Loucy (cell line): Measurements from ENCODE around the gene SDC3.
"Not testable (repeated sequence)": the region's sequence is repeated elsewhere in the genome, so short reads cannot be mapped to it uniquely, and the experiment has no call there.

Source experiments
- H2AFZ ChIP-seq: fragments of 200-600 bp; sonication (generic); 2 replicates; pipeline ENCODE4 v1.6.0; 2016; ENCODE audit warnings: antibody characterized with exemption, mild to moderate bottlenecking, low read length, moderate library complexity
- H3F3A ChIP-seq: fragments of 200-600 bp; 2 replicates; pipeline ENCODE4 v1.6.0; 2016; ENCODE audit warnings: antibody characterized with exemption, low read depth, mild to moderate bottlenecking
- H3K27me3 ChIP-seq: fragments of 200-600 bp; sonication (generic); 2 replicates; pipeline ENCODE4 v1.6.1; 2014; ENCODE audit warnings: low read length, mild to moderate bottlenecking; ENCODE audit not compliant: insufficient read depth, poor library complexity, severe bottlenecking
- H3K36me3 ChIP-seq: fragments of 200-600 bp; sonication (generic); 2 replicates; pipeline ENCODE4 v1.6.1; 2016; ENCODE audit warnings: low read length; ENCODE audit not compliant: insufficient read depth
- H3K4me1 ChIP-seq: fragments of 200-600 bp; sonication (generic); 2 replicates; pipeline ENCODE4 v1.5.1; 2014; ENCODE audit warnings: low read length, mild to moderate bottlenecking; ENCODE audit not compliant: insufficient read depth, poor library complexity, severe bottlenecking
- H3K4me2 ChIP-seq: fragments of 200-600 bp; sonication (generic); 2 replicates; pipeline ENCODE4 v1.6.0; 2014; ENCODE audit warnings: antibody characterized with exemption, low read length, low read depth, mild to moderate bottlenecking; ENCODE audit not compliant: poor library complexity, severe bottlenecking
- H3K4me3 ChIP-seq: fragments of 200-600 bp; sonication (generic); 2 replicates; pipeline ENCODE4 v1.5.1; 2014; ENCODE audit warnings: low read length, mild to moderate bottlenecking, mixed read lengths; ENCODE audit not compliant: poor library complexity, severe bottlenecking
- H3K79me2 ChIP-seq: fragments of 200-600 bp; sonication (generic); 2 replicates; pipeline ENCODE4 v1.6.1; 2014; ENCODE audit warnings: low read length; ENCODE audit not compliant: insufficient read depth
- H3K9ac ChIP-seq: fragments of 200-600 bp; sonication (generic); 2 replicates; pipeline ENCODE4 v1.6.0; 2014; ENCODE audit warnings: mild to moderate bottlenecking, low read depth, low read length, moderate library complexity; ENCODE audit not compliant: poor library complexity, severe bottlenecking
- H3K9me2 ChIP-seq: fragments of 200-600 bp; sonication (generic); replicated peaks from 2 replicates; pipeline ENCODE4 v1.6.1; 2016; ENCODE audit warnings: low read depth, low read length, mixed read lengths
- H3K9me3 ChIP-seq: fragments of 200-600 bp; sonication (generic); 2 replicates; pipeline ENCODE4 v1.6.1; 2014; ENCODE audit warnings: mild to moderate bottlenecking, antibody characterized with exemption, low read length, low read depth; ENCODE audit not compliant: insufficient read depth
- H4K20me1 ChIP-seq: fragments of 200-600 bp; sonication (generic); 2 replicates; pipeline ENCODE4 v1.6.0; 2014; ENCODE audit warnings: antibody characterized with exemption, low read length, mild to moderate bottlenecking; ENCODE audit not compliant: insufficient read depth, poor library complexity, severe bottlenecking
- EZH2phosphoT487 ChIP-seq: fragments of 200-600 bp; IDR thresholded peaks from 2 replicates; pipeline ENCODE4 v1.6.1; 2018; ENCODE audit warnings: antibody characterized with exemption, mild to moderate bottlenecking, moderate library complexity, borderline replicate concordance
- TF ChIP-seq, protein P1 (sequence below): fragments of 200-600 bp; sonication (generic); conservative IDR thresholded peaks from 2 replicates; pipeline ENCODE4 v1.5.1; 2014; ENCODE audit warnings: mild to moderate bottlenecking, antibody characterized with exemption, low read length

Gene SDC3

DNA sequence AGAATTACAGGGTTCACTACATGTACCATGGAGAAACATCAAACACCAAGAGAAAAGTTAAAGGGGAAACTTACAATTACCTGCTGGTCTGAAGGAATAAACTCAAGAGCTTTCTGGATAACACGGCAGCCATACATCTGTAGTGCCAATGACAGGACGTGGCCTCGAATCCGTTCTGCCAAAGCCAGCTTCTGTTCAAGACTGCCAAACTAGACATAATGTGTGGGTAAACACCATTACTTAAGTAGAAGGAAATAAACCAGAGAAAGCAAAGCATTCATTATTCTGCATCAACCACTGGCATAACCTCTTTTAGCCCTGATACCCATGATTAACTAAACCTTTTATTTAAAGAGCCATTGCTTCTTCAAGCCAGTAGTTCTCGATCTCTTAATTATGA, 41.5 kb upstream of the SDC3 start:
- H3K27me3 ChIP-seq, result no peaks in the 10 kb centered on the region
- H4K20me1 ChIP-seq, result peaks cover 22% of the 10 kb centered on the region
- H3K79me2 ChIP-seq, result peaks cover 4% of the 10 kb centered on the region; the same call in 1 of the 2 replicates
- H3K4me1 ChIP-seq, result no peaks in the 10 kb centered on the region
- no peak overlapping the region for H2AFZ ChIP-seq
- peaks cover 88% of the 10 kb centered on the region for H3K36me3 ChIP-seq
- H3K9me3 ChIP-seq, result no peaks in the 10 kb centered on the region
- TF ChIP-seq EZH2phosphoT487, result no peak
- TF ChIP-seq, protein P1, sequence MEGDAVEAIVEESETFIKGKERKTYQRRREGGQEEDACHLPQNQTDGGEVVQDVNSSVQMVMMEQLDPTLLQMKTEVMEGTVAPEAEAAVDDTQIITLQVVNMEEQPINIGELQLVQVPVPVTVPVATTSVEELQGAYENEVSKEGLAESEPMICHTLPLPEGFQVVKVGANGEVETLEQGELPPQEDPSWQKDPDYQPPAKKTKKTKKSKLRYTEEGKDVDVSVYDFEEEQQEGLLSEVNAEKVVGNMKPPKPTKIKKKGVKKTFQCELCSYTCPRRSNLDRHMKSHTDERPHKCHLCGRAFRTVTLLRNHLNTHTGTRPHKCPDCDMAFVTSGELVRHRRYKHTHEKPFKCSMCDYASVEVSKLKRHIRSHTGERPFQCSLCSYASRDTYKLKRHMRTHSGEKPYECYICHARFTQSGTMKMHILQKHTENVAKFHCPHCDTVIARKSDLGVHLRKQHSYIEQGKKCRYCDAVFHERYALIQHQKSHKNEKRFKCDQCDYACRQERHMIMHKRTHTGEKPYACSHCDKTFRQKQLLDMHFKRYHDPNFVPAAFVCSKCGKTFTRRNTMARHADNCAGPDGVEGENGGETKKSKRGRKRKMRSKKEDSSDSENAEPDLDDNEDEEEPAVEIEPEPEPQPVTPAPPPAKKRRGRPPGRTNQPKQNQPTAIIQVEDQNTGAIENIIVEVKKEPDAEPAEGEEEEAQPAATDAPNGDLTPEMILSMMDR, result no peak
- H3K9me2 ChIP-seq, result no peaks in the 10 kb centered on the region
- no peak overlapping the region for H3K9ac ChIP-seq
- H3F3A ChIP-seq, result no peaks in the 10 kb centered on the region
- H3K4me3 ChIP-seq, result no peak overlapping the region
- no peak overlapping the region for H3K4me2 ChIP-seq

DNA sequence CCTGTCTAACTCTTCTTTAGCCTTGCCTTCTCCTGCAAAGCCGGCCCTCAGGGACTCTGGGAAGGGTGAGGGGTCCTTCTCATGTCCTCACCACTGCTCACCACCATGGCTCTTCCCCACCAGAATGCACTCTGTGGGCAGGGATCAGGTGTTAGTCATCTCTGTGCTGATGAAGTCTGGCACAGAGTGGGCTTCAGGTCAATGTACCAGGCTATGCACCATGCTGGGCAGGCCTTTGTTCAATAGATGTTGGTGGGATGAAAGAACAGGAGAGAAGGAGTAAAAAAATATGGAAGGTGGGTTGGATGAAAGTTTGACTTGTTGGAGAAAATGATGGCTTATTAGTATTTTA, 40.9 kb upstream of the SDC3 start:
- H2AFZ ChIP-seq, H3K9ac ChIP-seq, H3K79me2 ChIP-seq, H3K9me3 ChIP-seq, H3K4me2 ChIP-seq, H3K9me2 ChIP-seq, H3K4me1 ChIP-seq, H3K27me3 ChIP-seq, H3K4me3 ChIP-seq, H3F3A ChIP-seq: not testable (repeated sequence)
- H4K20me1 ChIP-seq, result peaks cover 18% of the 10 kb centered on the region
- H3K36me3 ChIP-seq, result peaks cover 88% of the 10 kb centered on the region

DNA sequence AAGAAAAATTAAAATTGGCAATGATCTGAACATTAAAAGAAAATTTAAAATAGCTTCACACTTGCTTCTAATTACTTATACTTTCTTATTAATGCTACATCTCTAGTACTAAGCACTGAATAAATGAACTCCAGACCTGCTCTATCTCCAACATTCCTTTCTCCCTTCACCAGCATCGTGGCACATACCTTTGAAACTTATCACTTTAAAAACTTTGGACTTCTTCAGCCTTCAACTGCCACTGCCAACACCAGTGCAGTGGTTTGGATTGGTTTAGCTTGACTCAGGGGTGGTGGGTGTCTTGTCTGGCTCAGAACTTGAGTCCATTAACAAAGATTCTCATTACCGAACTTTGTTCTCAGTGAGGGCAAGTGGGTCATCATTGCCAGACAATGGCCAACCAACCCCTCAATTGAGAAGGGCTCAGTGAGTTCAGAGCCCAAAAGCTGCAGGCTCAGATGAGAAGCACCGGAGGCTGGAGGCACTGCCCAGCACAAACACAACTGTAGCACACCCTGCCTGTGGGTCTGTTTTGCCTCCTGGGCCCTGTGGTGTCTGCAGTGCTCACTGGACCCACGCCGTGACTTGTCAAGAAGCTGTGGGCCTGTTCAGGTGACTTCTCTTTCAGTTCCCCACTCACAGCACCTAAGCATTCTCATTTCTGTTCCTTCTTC, 40.4 kb upstream of the SDC3 start:
- not testable (repeated sequence) for H3K9me2 ChIP-seq, H2AFZ ChIP-seq, H3K4me2 ChIP-seq, H3K4me3 ChIP-seq, H3K79me2 ChIP-seq, H3K9me3 ChIP-seq, H3K4me1 ChIP-seq, H3K27me3 ChIP-seq, H3F3A ChIP-seq, H3K9ac ChIP-seq
- H4K20me1 ChIP-seq, result peaks cover 14% of the 10 kb centered on the region
- peaks cover 88% of the 10 kb centered on the region for H3K36me3 ChIP-seq

GRCh38 chr1:30948278-30948677, 39.7 kb upstream of the SDC3 start:
- Histone ChIP-seq H3K4me3 (no peak overlapping the region), H3K36me3 (peaks cover 88% of the 10 kb centered on the region), H3K4me1 (no peaks in the 10 kb centered on the region), H3K9ac (no peak overlapping the region), H4K20me1 (peaks cover 16% of the 10 kb centered on the region), H3K9me2 (no peaks in the 10 kb centered on the region), H3K9me3 (no peaks in the 10 kb centered on the region), H3K79me2 (peaks cover 4% of the 10 kb centered on the region; the same call in 1 of the 2 replicates), H3K4me2 (no peak overlapping the region), H2AFZ (no peak overlapping the region), H3K27me3 (no peaks in the 10 kb centered on the region), H3F3A (no peaks in the 10 kb centered on the region)
- TF ChIP-seq, protein P1, result no peak
- no peak for TF ChIP-seq EZH2phosphoT487
